Measurements from ENCODE around the gene CCSAP. TPM values are rescaled to one million over a fixed set of nuclear protein-coding genes. Genes with fewer than 3 reads are reported as not detected.
A peak's percentile ranks its signal among the peaks of the same experiment; 100 is the strongest.

The CCSAP gene
- total and polyA plus RNA-seq, 10 of the 15 experiments (the other 5 are each of a cell fraction or from before 2014, with no cell fraction given), result 0.75 to 3.4 (median 2.8) TPM

- H4K20me1 ChIP-seq (ENCODE audit: control insufficient read depth, insufficient read depth), result 0 out of 2 replicates have a peak, but pooled peaks cover 2% of the 10 kb centered on the region
- no peak overlapping the region for H3K4me3 ChIP-seq
- no peak overlapping the region for H2AFZ ChIP-seq (ENCODE audit: control insufficient read depth, low read depth, low read length)
- no peak overlapping the region for H3K9ac ChIP-seq (ENCODE audit: control insufficient read depth, insufficient read depth, low read length)
- POLR2A ChIA-PET, result no interaction called here
- TF ChIP-seq JUNB (IDR thresholded peaks at IDR 0.05) (peak; percentile 38), NRF1 (conservative IDR thresholded peaks at IDR 0.05; ENCODE audit: low read depth, low read length) (no peak), IKZF2 (IDR thresholded peaks at IDR 0.05) (no peak)
- H3K9me3 ChIP-seq (replicated peaks; ENCODE audit: control insufficient read depth, insufficient read depth, low read length), result no peaks in the 10 kb centered on the region
- in situ Hi-C loops (cut with MboI) (no loop called here), intact Hi-C loops (cut with micrococcal nuclease; ENCODE audit: unreplicated experiment) (no loop called here)
- H3K4me1 ChIP-seq (ENCODE audit: control insufficient read depth, insufficient read depth, low read length), result 0 out of 2 replicates have a peak, but pooled peaks cover 2% of the 10 kb centered on the region
- no peak overlapping the region for H3K27ac ChIP-seq (ENCODE audit: control insufficient read depth, insufficient read depth)
- 30% methylated on average over 2 of the region's 2 CpGs for WGBS (ENCODE audit: insufficient coverage, insufficient replicate concordance, low lambda C conversion rate, missing lambda C conversion rate)
- FAIRE-seq (no peak), DNase-seq (ENCODE audit: low read depth, low spot score) (no peak), ATAC-seq (no peak)
- RAD21 ChIA-PET (ENCODE audit: unreplicated experiment), result no interaction called here
- CTCF ChIA-PET, result no interaction called here
- BruUV-seq (replicated peaks), result no TSS peak
- SMC1A ChIA-PET (ENCODE audit: uncharacterized antibody, unreplicated experiment), result interaction anchor here (0.6 kb wide), 1 partner anchor 1181 kb away, joined by 3 read pairs; no protein-coding TSS in a partner anchor
- H3K27me3 ChIP-seq (replicated peaks in 1 of 2; ENCODE audit: control insufficient read depth in 2 of 2, insufficient read depth in 2 of 2, low read length in 1 of 2), result no peaks in the 10 kb centered on the region
- no peaks in the 10 kb centered on the region for H3K36me3 ChIP-seq (ENCODE audit: control insufficient read depth in 2 of 2, insufficient read depth in 2 of 2, low read length in 1 of 2)
- H3K79me2 ChIP-seq (ENCODE audit: control insufficient read depth, insufficient read depth, low read length), result no peaks in the 10 kb centered on the region; the same call in none of the 2 replicates
- H3K4me2 ChIP-seq (ENCODE audit: control insufficient read depth, insufficient read depth), result no peak overlapping the region
These were observed 56.6 kb downstream of the CCSAP start for GRCh38 chr1:229286099-229286766.

- ChIA-PET CTCF (interaction anchor here (1.0 kb wide), 1 partner anchor 28 kb away, joined by 3 read pairs; no protein-coding TSS in a partner anchor), SMC1A (ENCODE audit: uncharacterized antibody, unreplicated experiment) (interaction anchor here (0.6 kb wide), 1 partner anchor 1181 kb away, joined by 3 read pairs; no protein-coding TSS in a partner anchor), POLR2A (no interaction called here), RAD21 (ENCODE audit: unreplicated experiment) (no interaction called here)
- H3K9ac ChIP-seq (ENCODE audit: control insufficient read depth, insufficient read depth, low read length), result no peak overlapping the region
- no peaks in the 10 kb centered on the region for H3K36me3 ChIP-seq (ENCODE audit: control insufficient read depth in 2 of 2, insufficient read depth in 2 of 2, low read length in 1 of 2)
- no peak overlapping the region for H3K4me2 ChIP-seq (ENCODE audit: control insufficient read depth, insufficient read depth)
- ATAC-seq (no peak), FAIRE-seq (no peak), DNase-seq (ENCODE audit: low read depth, low spot score) (no peak)
- H3K4me3 ChIP-seq, result no peak overlapping the region
- in situ Hi-C loops (cut with MboI), result no loop called here
- H2AFZ ChIP-seq (ENCODE audit: control insufficient read depth, low read depth, low read length), result no peak overlapping the region
- no peaks in the 10 kb centered on the region; the same call in none of the 2 replicates for H3K79me2 ChIP-seq (ENCODE audit: control insufficient read depth, insufficient read depth, low read length)
- H3K9me3 ChIP-seq (replicated peaks; ENCODE audit: control insufficient read depth, insufficient read depth, low read length), result no peaks in the 10 kb centered on the region
- intact Hi-C loops (cut with micrococcal nuclease; ENCODE audit: unreplicated experiment), result no loop called here
- 0 out of 2 replicates have a peak, but pooled peaks cover 2% of the 10 kb centered on the region for H4K20me1 ChIP-seq (ENCODE audit: control insufficient read depth, insufficient read depth)
- no peaks in the 10 kb centered on the region for H3K27me3 ChIP-seq (replicated peaks in 1 of 2; ENCODE audit: control insufficient read depth in 2 of 2, insufficient read depth in 2 of 2, low read length in 1 of 2)
- no TSS peak for BruUV-seq (replicated peaks)
- WGBS (ENCODE audit: insufficient coverage, insufficient replicate concordance, low lambda C conversion rate, missing lambda C conversion rate), result 72% methylated on average over 2 of the region's 2 CpGs
- H3K4me1 ChIP-seq (ENCODE audit: control insufficient read depth, insufficient read depth, low read length), result 0 out of 2 replicates have a peak, but pooled peaks cover 2% of the 10 kb centered on the region
- H3K27ac ChIP-seq (ENCODE audit: control insufficient read depth, insufficient read depth), result no peak overlapping the region
- TF ChIP-seq ZBTB11 (CRISPR knock-in tag; IDR thresholded peaks at IDR 0.05), result no peak
- no peak for TF ChIP-seq BCLAF1 (IDR thresholded peaks at IDR 0.05)
- no peak for TF ChIP-seq CTCF (IDR thresholded peaks at IDR 0.05 in 2 of 3, conservative IDR thresholded peaks at IDR 0.05 in 1 of 3; ENCODE audit: control insufficient read depth in 2 of 3, extremely low read depth in 1 of 3, insufficient read depth in 1 of 3, low read depth in 3 of 3, low read length in 3 of 3)
These were observed 57.4 kb downstream of the CCSAP start for GRCh38 chr1:229285440-229285839.

Measured in GM12878 (cell line).